H1 (cell line): ENCODE measurements around the gene SPAM1. TPM values are rescaled to one million over a fixed set of nuclear protein-coding genes. Genes with fewer than 3 reads are reported as not detected.

Source experiments
- CTCF ChIA-PET: fragments of 300-600 bp; sonication (Branson Sonifier 250); formaldehyde crosslinking; loops from one replicate; lab custom pipeline; 2021; ENCODE audit not compliant: partially characterized antibody; lab: Charles Lee
- POLR2A ChIA-PET: fragments of 300-600 bp; sonication (Branson Sonifier 250); formaldehyde crosslinking; loops from one replicate; lab custom pipeline; 2021; ENCODE audit warnings: inconsistent platforms; ENCODE audit not compliant: partially characterized antibody; lab: Charles Lee
- DNase-seq, 2 experiments: peaks; one replicate each; pipeline versions ENCODE4 v3.0.0 to v3.0.0-alpha.2; 2010 to 2022; ENCODE audit warnings: low spot score in 2 of 2, low read depth in 1 of 2, mixed read lengths in 1 of 2
- FAIRE-seq: peaks from 2 replicates; lab custom pipeline; 2011; peaks lifted over from hg19 to GRCh38; lab: Jason Lieb, UNC
- H2AFZ ChIP-seq: 2 replicates; pipeline ENCODE4 v1.8.1; 2012; ENCODE audit warnings: low read length, inconsistent platforms
- H2AK5ac ChIP-seq: 2 replicates; pipeline ENCODE4 v1.6.1; 2013; ENCODE audit warnings: low read depth, low read length
- H2BK120ac ChIP-seq: replicated peaks from 2 replicates; pipeline ENCODE3; 2013; ENCODE audit warnings: low read depth, low read length, inconsistent platforms
- H2BK12ac ChIP-seq: 2 replicates; pipeline ENCODE4 v1.6.1; 2013; ENCODE audit warnings: low read depth, low read length
- H2BK15ac ChIP-seq: 2 replicates; pipeline ENCODE4 v1.6.1; 2013; ENCODE audit warnings: low read length
- H2BK20ac ChIP-seq: 2 replicates; pipeline ENCODE4 v1.6.1; 2013; ENCODE audit warnings: low read length
- H2BK5ac ChIP-seq: 2 replicates; pipeline ENCODE4 v1.6.1; 2013; ENCODE audit warnings: low read depth, low read length
- H3K14ac ChIP-seq: 2 replicates; pipeline ENCODE4 v1.6.1; 2013; ENCODE audit warnings: inconsistent platforms; ENCODE audit not compliant: insufficient read length
- H3K18ac ChIP-seq: 2 replicates; pipeline ENCODE4 v1.6.1; 2013; ENCODE audit warnings: low read length; ENCODE audit errors: extremely low read depth
- H3K23ac ChIP-seq: 2 replicates; pipeline ENCODE4 v1.6.1; 2013; ENCODE audit warnings: inconsistent platforms; ENCODE audit not compliant: insufficient read length
- H3K23me2 ChIP-seq: 2 replicates; pipeline ENCODE4 v1.6.1; 2013; ENCODE audit warnings: low read depth, low read length
- H3K27ac ChIP-seq: 2 replicates; pipeline ENCODE4 v1.6.1; 2011; ENCODE audit warnings: low read depth, low read length, inconsistent platforms
- H3K27me3 ChIP-seq, 4 experiments: replicated peaks in 1 of 4; 1 replicate in 1 of 4; 2 replicates in 3 of 4; pipeline versions ENCODE4 v1.6.1 to v1.8.1; 2011 to 2013; ENCODE audit warnings: low read length in 3 of 4, mild to moderate bottlenecking in 3 of 4, inconsistent platforms in 2 of 4, mixed read lengths in 2 of 4, moderate library complexity in 1 of 4; ENCODE audit not compliant: control insufficient read depth in 3 of 4, insufficient read depth in 3 of 4; ENCODE audit errors: extremely low read depth in 1 of 4
- H3K36me3 ChIP-seq, 4 experiments: 2 replicates each; pipeline versions ENCODE4 v1.6.1 to v1.8.1; 2011 to 2013; ENCODE audit warnings: mild to moderate bottlenecking in 4 of 4, low read length in 3 of 4, moderate library complexity in 2 of 4, control low read depth in 1 of 4, inconsistent platforms in 1 of 4; ENCODE audit not compliant: insufficient read depth in 4 of 4, control insufficient read depth in 2 of 4
- H3K4ac ChIP-seq: replicated peaks from 2 replicates; pipeline ENCODE3; 2013; ENCODE audit warnings: low read length, low read depth, mixed read lengths, inconsistent platforms; ENCODE audit not compliant: insufficient read length
- H3K4me1 ChIP-seq, 4 experiments: replicated peaks in 1 of 4; 1 replicate in 1 of 4; 2 replicates in 3 of 4; pipeline versions ENCODE4 v1.6.1 to v1.8.1; 2011 to 2013; ENCODE audit warnings: low read length in 3 of 4, inconsistent platforms in 2 of 4, mixed read lengths in 1 of 4; ENCODE audit not compliant: insufficient read depth in 4 of 4, control insufficient read depth in 3 of 4
- H3K4me2 ChIP-seq, 2 experiments: 2 replicates each; pipeline versions ENCODE4 v1.6.1 to v1.8.1; 2011 to 2013; ENCODE audit warnings: low read depth in 2 of 2, low read length in 2 of 2, control low read depth in 1 of 2, inconsistent platforms in 1 of 2, mild to moderate bottlenecking in 1 of 2; ENCODE audit not compliant: insufficient read depth in 1 of 2
- H3K4me3 ChIP-seq, 4 experiments: fragments of 200-600, 300-600 bp in 1 of 4; sonication (generic), shearing (Covaris generic), sonication (Bioruptor Twin) in 1 of 4; 2 replicates each; pipeline versions ENCODE4 v1.5.1 to v1.8.1; 2011 to 2016; ENCODE audit warnings: low read length in 4 of 4, low read depth in 3 of 4, control low read depth in 2 of 4, inconsistent platforms in 2 of 4, mild to moderate bottlenecking in 2 of 4, mixed read lengths in 1 of 4, moderate library complexity in 1 of 4; ENCODE audit not compliant: insufficient read depth in 2 of 4; ENCODE audit errors: extremely low read depth in 1 of 4
- H3K56ac ChIP-seq: replicated peaks from 2 replicates; pipeline ENCODE3; 2013; ENCODE audit warnings: low read depth, mild to moderate bottlenecking, mixed read lengths, low read length, inconsistent platforms; ENCODE audit not compliant: insufficient read length
- H3K79me1 ChIP-seq: 2 replicates; pipeline ENCODE4 v1.6.1; 2013; ENCODE audit warnings: low read depth, low read length, control low read depth
- H3K79me2 ChIP-seq, 2 experiments: 2 replicates each; pipeline versions ENCODE4 v1.6.1 to v1.8.1; 2012 to 2013; ENCODE audit warnings: low read length in 2 of 2, mild to moderate bottlenecking in 2 of 2, inconsistent platforms in 1 of 2; ENCODE audit not compliant: insufficient read depth in 2 of 2, control insufficient read depth in 1 of 2
- H3K9ac ChIP-seq, 4 experiments: replicated peaks in 1 of 4; 1 replicate in 1 of 4; 2 replicates in 3 of 4; pipeline versions ENCODE4 v1.6.1 to v1.8.1; 2011 to 2013; ENCODE audit warnings: low read depth in 3 of 4, low read length in 3 of 4, control low read depth in 2 of 4, mild to moderate bottlenecking in 2 of 4, moderate library complexity in 2 of 4, inconsistent platforms in 1 of 4; ENCODE audit errors: extremely low read depth in 1 of 4
- H3K9me3 ChIP-seq, 2 experiments: 2 replicates each; pipeline versions ENCODE4 v1.6.1 to v1.8.1; 2012 to 2013; ENCODE audit warnings: mild to moderate bottlenecking in 2 of 2, moderate library complexity in 2 of 2, control low read depth in 1 of 2, inconsistent platforms in 1 of 2, low read depth in 1 of 2, low read length in 1 of 2, mixed read lengths in 1 of 2; ENCODE audit not compliant: insufficient read depth in 2 of 2
- H4K20me1 ChIP-seq, 2 experiments: replicated peaks in 1 of 2; 2 replicates each; pipeline versions ENCODE3 to v1.8.1; 2011 to 2013; ENCODE audit warnings: inconsistent platforms in 2 of 2, low read length in 2 of 2, mild to moderate bottlenecking in 1 of 2; ENCODE audit not compliant: insufficient read depth in 2 of 2, control insufficient read depth in 1 of 2
- H4K5ac ChIP-seq: 2 replicates; pipeline ENCODE4 v1.6.1; 2013; ENCODE audit warnings: low read length, low read depth, mixed read lengths, inconsistent platforms; ENCODE audit not compliant: insufficient read length
- H4K8ac ChIP-seq: 2 replicates; pipeline ENCODE4 v1.8.0; 2013; ENCODE audit warnings: mild to moderate bottlenecking, moderate library complexity, low read length, inconsistent platforms; ENCODE audit not compliant: insufficient read depth; ENCODE audit errors: extremely low read depth
- H4K91ac ChIP-seq: replicated peaks from 2 replicates; pipeline ENCODE3; 2013; ENCODE audit warnings: low read length, mixed read lengths, inconsistent platforms; ENCODE audit not compliant: insufficient read length
- BRCA1 ChIP-seq: IDR thresholded peaks from 2 replicates; pipeline ENCODE4 v1.6.1; 2012; ENCODE audit warnings: low read depth, low read length, improper control_type of control experiment
- CBX8 ChIP-seq: fragments of 300-800, 300-1000 bp; sonication (generic); IDR thresholded peaks from 2 replicates; pipeline ENCODE4 v1.7.1; 2016; ENCODE audit warnings: low read depth, low read length, borderline replicate concordance
- CEBPB ChIP-seq: IDR thresholded peaks from 2 replicates; pipeline ENCODE4 v1.6.1; 2012; ENCODE audit warnings: low read depth, low read length
- EZH2 ChIP-seq: fragments of 200-600 bp; sonication (generic); IDR thresholded peaks from 2 replicates; pipeline ENCODE4 v1.7.1; 2012; ENCODE audit warnings: low read depth, mild to moderate bottlenecking, moderate library complexity, low read length, inconsistent platforms; ENCODE audit not compliant: severe bottlenecking
- FOSL1 ChIP-seq: IDR thresholded peaks from 2 replicates; pipeline ENCODE4 v1.6.1; 2011; ENCODE audit warnings: mild to moderate bottlenecking, low read depth, low read length, moderate library complexity; ENCODE audit not compliant: insufficient read depth
- GTF2F1 ChIP-seq: IDR thresholded peaks from 2 replicates; pipeline ENCODE4 v1.6.1; 2012; ENCODE audit warnings: low read depth, low read length, improper control_type of control experiment, borderline replicate concordance
- HDAC2 ChIP-seq, 2 experiments: fragments of 300-600 bp in 1 of 2; sonication (generic) in 1 of 2; IDR thresholded peaks; 2 replicates each; pipeline ENCODE4 v1.6.1; 2011 to 2012; ENCODE audit warnings: low read depth in 2 of 2, low read length in 2 of 2, mild to moderate bottlenecking in 2 of 2, moderate library complexity in 2 of 2, borderline replicate concordance in 1 of 2, inconsistent platforms in 1 of 2
- NANOG ChIP-seq: IDR thresholded peaks from 2 replicates; pipeline ENCODE4 v1.6.1; 2011; ENCODE audit warnings: low read length, low read depth, mild to moderate bottlenecking, inconsistent platforms; ENCODE audit not compliant: insufficient read depth, poor library complexity, severe bottlenecking
- POU5F1 ChIP-seq: IDR thresholded peaks from 2 replicates; pipeline ENCODE4 v1.6.1; 2011; ENCODE audit warnings: low read depth, mild to moderate bottlenecking, low read length, moderate library complexity
- SUZ12 ChIP-seq: fragments of 200-600 bp; sonication (generic); IDR thresholded peaks from 2 replicates; pipeline ENCODE4 v1.6.1; 2012; ENCODE audit warnings: mild to moderate bottlenecking, inconsistent platforms, low read length, moderate library complexity, mixed read lengths
- YY1 ChIP-seq: IDR thresholded peaks from 2 replicates; pipeline ENCODE4 v1.6.1; 2011; ENCODE audit warnings: low read depth, mild to moderate bottlenecking, low read length
- ZNF274 ChIP-seq: IDR thresholded peaks from 2 replicates; pipeline ENCODE4 v1.7.0; 2012; ENCODE audit warnings: low read length, borderline replicate concordance; ENCODE audit errors: extremely low read depth
- WGBS, 2 experiments: shearing (Covaris generic) in 1 of 2; methylation state at CpG; one replicate each; pipeline versions ENCODE4 v1.1.6 to v1.1.7; 2013 to 2015; ENCODE audit warnings: low lambda C conversion rate in 2 of 2, mixed read lengths in 2 of 2, inconsistent platforms in 1 of 2, low coverage in 1 of 2, missing lambda C conversion rate in 1 of 2; ENCODE audit not compliant: insufficient replicate concordance in 2 of 2, insufficient coverage in 1 of 2, insufficient read length in 1 of 2; ENCODE audit errors: extremely low coverage in 1 of 2, missing lambda C conversion rate in 1 of 2; 5-methylcytosine and 5-hydroxymethylcytosine counted together
- polyA plus RNA-seq, 7 experiments: library from polyadenylated mRNA; depleted of rRNA in 3 of 7; stranded (reverse) in 5 of 7; unstranded in 2 of 7; fragments of >200 nt in 5 of 7; fragments of 200-250 nt in 2 of 7; gene quantifications; 1 replicate in 5 of 7; 2 replicates in 1 of 7; 4 replicates in 1 of 7; pipeline versions ENCODE4 v1.2.1 to v1.2.3, GENCODE V29; 2011 to 2013; ENCODE audit warnings: missing spikeins in 2 of 7, mixed read lengths in 2 of 7
- total RNA-seq: library from RNA; stranded (reverse); fragmentation: NEBNext Ultra II Directional; extraction: Animal tissue kit (Norgen Biotek cat#: 25700); gene quantifications from 2 replicates; pipeline ENCODE4 v1.2.1, GENCODE V29; 2021
- TF ChIP-seq, protein P1 (sequence below): IDR thresholded peaks from 2 replicates; pipeline ENCODE4 v1.6.1; 2012; ENCODE audit warnings: low read length, inconsistent platforms

The SPAM1 gene
- total and polyA plus RNA-seq, 2 of the 8 experiments (the other 6 are each of a cell fraction or from before 2014, with no cell fraction given) = not detected

DNA sequence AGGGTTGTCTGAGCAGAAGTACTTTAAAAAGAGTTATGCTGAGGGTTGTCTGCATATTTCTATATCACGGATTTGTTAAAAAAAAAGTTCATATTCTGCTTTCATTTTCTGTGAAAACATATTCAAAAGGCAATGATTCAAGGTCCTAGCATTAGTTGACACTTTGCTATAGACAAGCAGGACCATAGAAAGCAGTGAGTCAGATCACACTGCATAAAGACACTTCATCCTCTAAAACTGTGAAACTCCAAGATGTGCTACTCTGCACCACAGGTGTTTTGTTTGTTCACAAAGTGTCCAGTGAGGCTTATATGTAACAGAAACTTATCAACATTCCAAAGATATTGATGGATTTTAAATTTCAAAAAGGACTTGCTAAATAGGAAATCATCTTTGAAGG, 47.0 kb downstream of the SPAM1 start:
- H2BK20ac ChIP-seq = no peak overlapping the region
- no peak overlapping the region for H2BK15ac ChIP-seq
- no peak overlapping the region for H4K91ac ChIP-seq
- no peak overlapping the region for H3K9ac ChIP-seq
- no peaks in the 10 kb centered on the region for H3K36me3 ChIP-seq
- H3K79me1 ChIP-seq = no peaks in the 10 kb centered on the region
- H4K20me1 ChIP-seq = no peaks in the 10 kb centered on the region
- no peak overlapping the region for H3K4ac ChIP-seq
- no peak overlapping the region for H4K8ac ChIP-seq
- H3K79me2 ChIP-seq = no peaks in the 10 kb centered on the region
- 70% methylated on average over 1 of the region's 1 CpG; no CpG with 5 or more reads in 1 of the 2 experiments for WGBS, 2 experiments
- H2BK12ac ChIP-seq = no peak overlapping the region
- no peaks in the 10 kb centered on the region for H3K27me3 ChIP-seq
- H3K56ac ChIP-seq = no peak overlapping the region
- DNase-seq = no peak
- H2AK5ac ChIP-seq = no peak overlapping the region
- H3K4me2 ChIP-seq = no peak overlapping the region
- H3K4me1 ChIP-seq = no peaks in the 10 kb centered on the region
- H4K5ac ChIP-seq = no peak overlapping the region
- H3K4me3 ChIP-seq = no peak overlapping the region
- H3K23ac ChIP-seq = no peak overlapping the region
- ChIA-PET CTCF (interaction anchor here (1.3 kb wide), 1 partner anchor 129 kb away, joined by 3 read pairs; no protein-coding TSS in a partner anchor), POLR2A (no interaction called here)
- no peak for FAIRE-seq
- no peak overlapping the region for H3K27ac ChIP-seq
- H3K18ac ChIP-seq = no peak overlapping the region
- no peak overlapping the region for H2BK5ac ChIP-seq
- H2BK120ac ChIP-seq = no peak overlapping the region
- no peak overlapping the region for H2AFZ ChIP-seq
- H3K9me3 ChIP-seq = no peaks in the 10 kb centered on the region
- H3K14ac ChIP-seq = no peak overlapping the region
- H3K23me2 ChIP-seq = no peaks in the 10 kb centered on the region; the same call in 1 of the 2 replicates
- TF ChIP-seq CEBPB = no peak
- TF ChIP-seq ZNF274 = no peak
- TF ChIP-seq, protein P1, sequence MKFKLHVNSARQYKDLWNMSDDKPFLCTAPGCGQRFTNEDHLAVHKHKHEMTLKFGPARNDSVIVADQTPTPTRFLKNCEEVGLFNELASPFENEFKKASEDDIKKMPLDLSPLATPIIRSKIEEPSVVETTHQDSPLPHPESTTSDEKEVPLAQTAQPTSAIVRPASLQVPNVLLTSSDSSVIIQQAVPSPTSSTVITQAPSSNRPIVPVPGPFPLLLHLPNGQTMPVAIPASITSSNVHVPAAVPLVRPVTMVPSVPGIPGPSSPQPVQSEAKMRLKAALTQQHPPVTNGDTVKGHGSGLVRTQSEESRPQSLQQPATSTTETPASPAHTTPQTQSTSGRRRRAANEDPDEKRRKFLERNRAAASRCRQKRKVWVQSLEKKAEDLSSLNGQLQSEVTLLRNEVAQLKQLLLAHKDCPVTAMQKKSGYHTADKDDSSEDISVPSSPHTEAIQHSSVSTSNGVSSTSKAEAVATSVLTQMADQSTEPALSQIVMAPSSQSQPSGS = no peak
- TF ChIP-seq BRCA1 = no peak
- no peak for TF ChIP-seq YY1
- no peak for TF ChIP-seq NANOG
- TF ChIP-seq POU5F1 = no peak
- TF ChIP-seq SUZ12 = no peak
- no peak for TF ChIP-seq CBX8
- no peak for TF ChIP-seq EZH2
- no peak for TF ChIP-seq GTF2F1
- TF ChIP-seq FOSL1 = no peak
- TF ChIP-seq HDAC2 (IDR thresholded peaks at IDR 0.05; ENCODE audit: borderline replicate concordance in 1 of 2, low read depth in 2 of 2, low read length in 2 of 2) = no peak
